GM18505 (cell line): ENCODE results near the gene YY1.
"Not testable (repeated sequence)": the region's sequence is repeated elsewhere in the genome, so short reads cannot be mapped to it uniquely, and the experiment has no call there.

Experiments used
- ATAC-seq: cut with Tn5 transposase; IDR thresholded peaks from one replicate; pipeline ENCODE4 v1.9.1; 2021; ENCODE audit not compliant: unreplicated experiment
- POLR2A ChIP-seq: IDR thresholded peaks from 4 replicates; pipeline ENCODE4 v1.6.1; 2011; ENCODE audit warnings: borderline replicate concordance; ENCODE audit not compliant: insufficient read depth, insufficient read length; ENCODE audit errors: extremely low read depth

YY1 gene

GRCh38 chr14:100222224-100223093 is 16.5 kb upstream of the YY1 start:
- ATAC-seq: peak; percentile 13
- no peak for TF ChIP-seq POLR2A

DNA sequence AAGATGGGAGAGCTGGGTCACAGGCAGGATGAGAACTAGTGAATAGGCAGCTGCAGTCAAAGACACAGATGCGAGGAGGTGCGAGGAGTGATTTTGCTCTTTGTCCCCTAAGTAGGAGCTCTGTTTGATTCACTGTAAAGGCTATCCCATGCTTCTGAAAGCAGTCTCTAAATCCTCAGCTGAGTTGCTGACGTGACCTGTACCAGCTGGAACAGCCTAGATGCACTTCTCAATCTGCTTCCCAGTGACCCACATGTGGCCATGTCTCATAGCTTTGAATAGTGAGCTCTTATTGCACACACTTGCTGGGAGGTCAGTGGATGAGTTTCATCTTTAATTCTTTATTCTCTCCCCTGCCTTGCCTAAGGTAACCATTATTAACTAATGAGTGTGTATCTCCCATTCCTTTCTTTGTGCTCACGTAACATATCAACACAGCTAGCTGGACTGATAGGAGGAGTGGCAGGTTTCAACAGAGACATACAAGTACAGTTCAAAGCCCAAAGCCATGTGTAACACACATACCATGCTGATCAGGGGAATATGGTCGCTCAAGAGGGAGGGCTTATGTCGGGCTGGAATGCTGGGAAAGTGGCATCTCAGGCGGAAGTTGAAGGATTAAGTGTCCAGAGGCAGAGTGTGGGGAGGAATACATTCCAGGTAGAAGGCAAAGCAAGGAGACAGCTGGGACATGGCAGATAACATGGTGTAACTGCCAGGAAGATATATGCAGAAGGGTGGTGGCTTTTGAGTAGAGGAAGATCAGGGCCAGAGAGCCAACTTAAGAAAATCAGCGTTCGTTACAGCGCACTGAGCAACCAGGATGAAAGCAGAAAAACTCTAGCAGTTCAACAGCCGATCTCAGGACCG is 15.4 kb upstream of the YY1 start:
- no peak for ATAC-seq
- no peak for TF ChIP-seq POLR2A

GRCh38 chr14:100224229-100224866 is 14.6 kb upstream of the YY1 start:
- TF ChIP-seq POLR2A: no peak

DNA sequence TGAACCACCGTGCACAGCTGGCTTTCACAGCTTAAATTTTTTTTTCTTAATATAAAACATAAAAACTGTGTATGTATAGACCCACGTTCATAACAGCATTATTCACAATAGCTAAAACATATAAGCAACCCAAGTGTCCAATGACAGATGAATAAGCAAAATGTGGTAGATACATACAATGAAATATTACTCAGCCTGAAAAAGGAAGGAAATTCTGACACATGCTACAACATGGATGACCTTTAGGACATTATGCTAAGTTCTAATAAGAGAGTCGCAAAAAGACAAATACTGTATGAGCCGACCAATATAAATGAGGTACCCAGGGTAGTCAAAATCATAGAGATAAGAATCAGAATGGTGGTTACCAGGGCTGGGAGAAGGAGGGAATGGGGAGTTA is 13.8 kb upstream of the YY1 start:
- TF ChIP-seq POLR2A: no peak
- no peak for ATAC-seq

More at GRCh38 chr14:100224229-100224866, 14.6 kb upstream of the YY1 start:
- ATAC-seq: no peak

GRCh38 chr14:100230361-100230760 is 8.6 kb upstream of the YY1 start:
- TF ChIP-seq POLR2A: no peak
- no peak for ATAC-seq

DNA sequence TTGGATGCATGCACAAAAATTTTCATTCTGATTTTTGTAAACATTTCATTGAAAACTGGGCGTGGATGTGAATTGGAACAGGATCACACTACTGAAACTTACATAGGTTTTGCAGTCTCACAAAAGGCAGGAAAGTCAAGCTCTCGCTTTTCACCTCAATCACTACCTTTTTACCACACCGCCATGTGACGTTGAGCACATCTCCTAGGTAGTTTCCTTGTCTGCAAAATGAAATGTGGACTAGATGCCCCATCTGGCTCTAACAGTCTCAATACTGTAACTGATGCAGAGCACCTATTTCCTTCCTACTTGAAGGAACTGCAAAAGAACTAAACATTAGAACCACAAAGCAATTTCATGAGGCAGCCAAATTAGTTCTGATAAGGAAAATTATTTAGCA is 4.4 kb upstream of the YY1 start:
- TF ChIP-seq POLR2A: no peak
- no peak for ATAC-seq

GRCh38 chr14:100236271-100236818 is 2.6 kb upstream of the YY1 start:
- not testable (repeated sequence) for ATAC-seq

- ATAC-seq: no peak
- no peak for TF ChIP-seq POLR2A
These were observed 2.1 kb upstream of the YY1 start for GRCh38 chr14:100236881-100237280.

GRCh38 chr14:100237735-100238418 is 1.1 kb upstream of the YY1 start:
- peak; percentile 13 for ATAC-seq
- TF ChIP-seq POLR2A: no peak

- TF ChIP-seq POLR2A: no peak
- ATAC-seq: no peak
These were observed 381 bp downstream of the YY1 start for GRCh38 chr14:100239211-100239839.

DNA sequence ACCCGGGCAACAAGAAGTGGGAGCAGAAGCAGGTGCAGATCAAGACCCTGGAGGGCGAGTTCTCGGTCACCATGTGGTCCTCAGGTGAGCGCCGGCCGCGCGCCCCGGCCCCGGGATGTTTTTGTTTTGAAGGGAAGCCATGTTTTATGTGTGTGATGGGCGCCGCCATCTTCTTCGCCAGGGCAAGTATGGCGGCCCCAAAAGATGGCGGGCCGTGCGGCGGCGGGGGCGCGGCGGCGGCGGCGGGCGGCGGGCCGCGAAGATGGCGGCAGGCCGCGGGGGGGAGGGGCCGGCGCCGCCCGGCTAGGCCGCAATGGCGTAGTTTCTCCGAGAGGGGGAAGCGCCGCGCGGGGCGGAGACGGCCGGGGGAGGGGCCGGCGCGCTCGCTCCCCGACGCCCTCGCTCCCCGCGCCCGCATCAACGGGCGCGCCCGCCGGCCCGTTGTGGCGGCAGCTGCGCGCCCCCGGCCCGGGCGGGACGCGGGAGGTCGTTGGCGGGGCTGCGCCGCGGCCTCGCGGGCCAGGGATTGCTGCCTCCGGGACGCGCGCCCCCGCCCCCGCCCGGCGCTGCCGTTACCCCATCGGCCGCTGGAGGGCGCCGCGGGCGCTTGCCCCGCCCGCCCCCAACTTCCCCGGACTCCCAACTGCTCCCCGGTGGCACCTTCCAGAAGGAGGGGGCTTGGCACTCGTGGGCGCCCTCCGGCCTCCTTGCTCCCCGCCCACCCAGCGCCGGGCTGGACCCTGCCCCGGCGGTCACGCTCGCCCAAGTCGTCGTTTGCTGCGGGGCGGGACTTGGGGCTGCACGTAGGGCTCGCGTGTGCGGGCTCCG is 1.1 kb downstream of the YY1 start:
- peak; percentile 39 for ATAC-seq
- TF ChIP-seq POLR2A: no peak
